ENCODE measurements around the gene TRIM8.

The TRIM8 gene

DNA sequence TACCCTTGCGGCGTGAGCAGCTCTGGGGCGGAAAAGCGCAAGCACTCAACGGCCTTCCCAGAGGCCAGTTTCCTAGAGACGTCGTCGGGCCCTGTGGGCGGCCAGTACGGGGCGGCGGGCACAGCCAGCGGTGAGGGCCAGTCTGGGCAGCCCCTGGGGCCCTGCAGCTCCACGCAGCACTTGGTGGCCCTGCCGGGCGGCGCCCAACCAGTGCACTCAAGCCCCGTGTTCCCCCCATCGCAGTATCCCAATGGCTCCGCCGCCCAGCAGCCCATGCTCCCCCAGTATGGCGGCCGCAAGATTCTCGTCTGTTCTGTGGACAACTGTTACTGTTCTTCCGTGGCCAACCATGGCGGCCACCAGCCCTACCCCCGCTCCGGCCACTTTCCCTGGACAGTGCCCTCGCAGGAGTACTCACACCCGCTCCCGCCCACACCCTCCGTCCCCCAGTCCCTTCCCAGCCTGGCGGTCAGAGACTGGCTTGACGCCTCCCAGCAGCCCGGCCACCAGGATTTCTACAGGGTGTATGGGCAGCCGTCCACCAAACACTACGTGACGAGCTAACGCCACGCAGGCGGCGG is 12.6 kb downstream of the TRIM8 start:
- Histone ChIP-seq H3K36me3 (ENCODE audit: control insufficient read depth, insufficient read depth, low read length) (peaks cover 30% of the 10 kb centered on the region), H3K4me3 (replicated peaks; ENCODE audit: low read depth, low read length) (no peak overlapping the region), H3K27me3 (replicated peaks; ENCODE audit: control insufficient read depth, insufficient read depth, low read length) (no peaks in the 10 kb centered on the region)
- no peak for DNase-seq (ENCODE audit: extremely low read depth, insufficient read length)
- TF ChIP-seq, protein P1, sequence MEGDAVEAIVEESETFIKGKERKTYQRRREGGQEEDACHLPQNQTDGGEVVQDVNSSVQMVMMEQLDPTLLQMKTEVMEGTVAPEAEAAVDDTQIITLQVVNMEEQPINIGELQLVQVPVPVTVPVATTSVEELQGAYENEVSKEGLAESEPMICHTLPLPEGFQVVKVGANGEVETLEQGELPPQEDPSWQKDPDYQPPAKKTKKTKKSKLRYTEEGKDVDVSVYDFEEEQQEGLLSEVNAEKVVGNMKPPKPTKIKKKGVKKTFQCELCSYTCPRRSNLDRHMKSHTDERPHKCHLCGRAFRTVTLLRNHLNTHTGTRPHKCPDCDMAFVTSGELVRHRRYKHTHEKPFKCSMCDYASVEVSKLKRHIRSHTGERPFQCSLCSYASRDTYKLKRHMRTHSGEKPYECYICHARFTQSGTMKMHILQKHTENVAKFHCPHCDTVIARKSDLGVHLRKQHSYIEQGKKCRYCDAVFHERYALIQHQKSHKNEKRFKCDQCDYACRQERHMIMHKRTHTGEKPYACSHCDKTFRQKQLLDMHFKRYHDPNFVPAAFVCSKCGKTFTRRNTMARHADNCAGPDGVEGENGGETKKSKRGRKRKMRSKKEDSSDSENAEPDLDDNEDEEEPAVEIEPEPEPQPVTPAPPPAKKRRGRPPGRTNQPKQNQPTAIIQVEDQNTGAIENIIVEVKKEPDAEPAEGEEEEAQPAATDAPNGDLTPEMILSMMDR (IDR thresholded peaks at IDR 0.05; ENCODE audit: insufficient read depth, low read length, poor library complexity, severe bottlenecking) = no peak

DNA sequence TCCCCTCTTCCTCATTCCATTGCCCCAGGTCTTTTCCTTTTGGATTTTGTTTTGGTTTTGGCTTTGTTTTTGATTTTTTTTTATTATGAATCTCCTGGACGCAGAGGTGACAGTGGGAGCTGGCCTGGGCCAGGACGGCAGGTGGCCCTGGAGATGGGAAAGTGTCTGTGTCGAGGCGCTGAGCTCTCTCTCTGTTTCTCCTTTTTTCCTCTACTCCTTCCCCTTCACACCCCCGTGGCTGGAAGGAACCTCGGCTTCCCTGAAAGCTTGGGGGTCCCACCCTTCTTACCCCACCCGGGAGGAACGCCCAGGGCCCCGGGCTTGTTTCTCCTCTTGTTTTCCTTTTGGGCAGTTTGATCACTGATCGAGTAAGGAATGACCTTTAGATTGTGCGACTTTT is 13.2 kb downstream of the TRIM8 start:
- H3K27me3 ChIP-seq (replicated peaks; ENCODE audit: control insufficient read depth, insufficient read depth, low read length) = no peaks in the 10 kb centered on the region
- no peak for DNase-seq (ENCODE audit: extremely low read depth, insufficient read length)
- no peak overlapping the region for H3K4me3 ChIP-seq (replicated peaks; ENCODE audit: low read depth, low read length)
- TF ChIP-seq, protein P1 (IDR thresholded peaks at IDR 0.05; ENCODE audit: insufficient read depth, low read length, poor library complexity, severe bottlenecking) = no peak
- peaks cover 30% of the 10 kb centered on the region for H3K36me3 ChIP-seq (ENCODE audit: control insufficient read depth, insufficient read depth, low read length)

DNA sequence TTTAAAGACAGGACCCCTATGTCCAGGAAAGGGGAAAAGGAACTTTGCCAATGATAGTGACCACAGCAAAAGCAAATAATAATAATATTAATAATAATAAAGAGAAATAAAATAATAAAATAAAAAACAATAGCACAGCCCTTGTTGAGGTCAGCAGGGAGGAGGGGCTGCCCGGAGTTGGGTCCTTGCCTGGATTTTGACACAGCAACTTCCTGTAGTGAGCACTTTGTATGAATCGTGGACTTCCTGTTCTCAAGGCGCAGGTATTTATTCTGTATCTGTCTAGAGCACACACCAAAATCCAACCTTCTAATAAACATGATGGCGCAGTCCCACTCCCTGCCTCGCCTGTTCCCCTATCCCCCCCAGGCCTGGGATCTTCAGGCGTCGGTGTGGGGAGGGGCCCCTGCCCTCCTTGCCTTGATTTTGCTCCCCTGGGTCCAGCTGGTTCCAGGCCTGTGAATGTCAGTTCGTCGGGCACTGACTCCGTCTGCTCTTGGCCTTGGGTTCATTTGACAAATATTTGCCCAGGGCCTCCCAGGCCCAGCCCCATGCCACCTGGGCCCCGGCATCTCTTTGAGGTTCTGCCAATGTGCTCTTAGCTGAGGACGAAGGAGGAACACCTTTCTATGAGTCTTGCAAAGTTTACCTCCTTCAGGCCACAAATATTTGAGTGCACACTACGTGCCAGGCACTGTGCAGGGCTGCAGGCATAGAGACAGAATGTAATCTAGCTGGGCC is 13.9 kb downstream of the TRIM8 start:
- H3K4me3 ChIP-seq (replicated peaks; ENCODE audit: low read depth, low read length) = no peak overlapping the region
- DNase-seq (ENCODE audit: extremely low read depth, insufficient read length) = no peak
- peaks cover 30% of the 10 kb centered on the region for H3K36me3 ChIP-seq (ENCODE audit: control insufficient read depth, insufficient read depth, low read length)
- H3K27me3 ChIP-seq (replicated peaks; ENCODE audit: control insufficient read depth, insufficient read depth, low read length) = no peaks in the 10 kb centered on the region
- TF ChIP-seq, protein P1 (IDR thresholded peaks at IDR 0.05; ENCODE audit: insufficient read depth, low read length, poor library complexity, severe bottlenecking) = no peak

DNA sequence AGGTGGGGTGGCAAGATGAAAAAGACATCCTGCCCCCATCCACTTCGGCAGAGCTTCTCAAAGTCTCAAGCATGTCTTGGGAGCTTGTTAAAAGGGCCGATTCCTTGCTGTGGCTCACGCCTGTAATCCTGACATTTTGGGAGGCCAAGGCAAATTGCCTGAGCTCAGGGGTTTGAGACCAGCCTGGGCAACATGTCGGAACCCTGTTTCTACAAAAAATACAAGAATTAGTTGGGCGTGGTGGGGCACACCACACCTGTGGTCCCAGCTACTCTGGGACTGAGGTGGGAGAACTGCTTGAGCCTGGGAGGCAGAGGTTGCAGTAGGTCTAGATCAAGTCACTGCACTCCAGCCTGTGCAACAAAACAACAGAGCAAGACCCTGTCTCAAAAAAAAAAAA is 14.5 kb downstream of the TRIM8 start:
- TF ChIP-seq, protein P1 (IDR thresholded peaks at IDR 0.05; ENCODE audit: insufficient read depth, low read length, poor library complexity, severe bottlenecking) = no peak
- Histone ChIP-seq H3K27me3 (replicated peaks; ENCODE audit: control insufficient read depth, insufficient read depth, low read length) (no peaks in the 10 kb centered on the region), H3K4me3 (replicated peaks; ENCODE audit: low read depth, low read length) (no peak overlapping the region), H3K36me3 (ENCODE audit: control insufficient read depth, insufficient read depth, low read length) (peaks cover 27% of the 10 kb centered on the region)
- no peak for DNase-seq (ENCODE audit: extremely low read depth, insufficient read length)

DNA sequence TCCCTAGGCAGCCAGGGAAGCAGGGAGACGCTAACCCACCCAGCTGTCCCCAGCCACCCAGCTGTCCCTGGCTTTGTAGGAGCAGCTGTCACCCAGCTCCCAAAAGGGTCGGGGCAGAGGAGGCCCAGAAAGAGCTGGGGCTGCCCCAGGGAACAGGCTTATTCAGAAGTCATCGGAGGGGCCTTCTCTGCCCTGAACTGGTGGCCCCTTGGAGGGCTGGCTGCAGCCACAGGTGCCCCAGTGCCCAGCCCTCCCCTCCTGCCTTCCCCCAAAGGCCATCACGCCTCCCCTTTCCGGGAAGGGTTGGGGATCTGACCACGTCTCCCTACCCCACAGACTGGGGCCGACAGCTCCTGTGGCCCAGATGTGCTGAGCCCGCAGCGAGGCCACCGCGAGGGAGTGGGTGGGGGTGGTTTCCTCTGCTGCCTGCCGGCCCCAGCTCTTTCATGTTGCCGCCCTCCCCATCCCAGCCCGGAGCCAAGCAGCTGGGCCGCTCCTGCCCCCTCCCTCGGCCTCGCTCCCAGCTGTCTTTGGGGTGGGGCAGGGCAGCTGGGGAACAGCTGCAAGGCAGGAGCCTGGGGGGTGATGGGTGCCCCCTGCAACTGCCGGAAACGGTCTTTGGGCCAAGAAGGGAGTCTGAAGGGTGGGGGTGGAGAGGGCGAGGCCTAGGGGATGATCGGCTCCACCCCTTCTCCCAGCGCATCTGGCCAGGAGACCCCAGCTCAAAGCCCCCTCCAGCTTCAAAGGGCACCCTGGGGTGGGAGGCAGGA is 16.8 kb downstream of the TRIM8 start:
- H3K4me3 ChIP-seq (replicated peaks; ENCODE audit: low read depth, low read length) = peak overlapping the region; percentile 22
- peaks cover 13% of the 10 kb centered on the region for H3K36me3 ChIP-seq (ENCODE audit: control insufficient read depth, insufficient read depth, low read length)
- DNase-seq (ENCODE audit: extremely low read depth, insufficient read length) = peak; percentile 90
- TF ChIP-seq, protein P1 (IDR thresholded peaks at IDR 0.05; ENCODE audit: insufficient read depth, low read length, poor library complexity, severe bottlenecking) = no peak
- no peaks in the 10 kb centered on the region for H3K27me3 ChIP-seq (replicated peaks; ENCODE audit: control insufficient read depth, insufficient read depth, low read length)
